Measurements from ENCODE around the gene SMIM26.

DNA sequence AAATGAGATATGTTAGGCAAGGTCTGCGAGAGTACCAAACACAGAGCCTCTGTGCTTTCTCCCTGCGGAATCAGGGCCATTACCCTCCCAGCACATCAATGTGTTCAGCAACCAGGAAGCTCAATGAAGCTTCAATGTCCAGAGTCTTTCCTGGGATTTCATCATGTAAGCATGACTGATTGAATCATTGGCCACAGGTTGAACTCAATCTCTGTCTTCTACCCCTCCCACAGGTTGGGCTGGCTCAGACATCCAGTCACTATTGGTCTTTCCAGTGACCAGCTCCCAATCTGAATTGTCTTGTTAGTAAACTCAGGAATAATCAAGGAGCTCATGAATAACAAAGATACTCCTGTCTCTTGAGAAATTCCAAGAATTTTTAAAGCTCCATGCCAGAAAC lies 17.9 kb downstream of the SMIM26 start:
- TF ChIP-seq, protein P1, sequence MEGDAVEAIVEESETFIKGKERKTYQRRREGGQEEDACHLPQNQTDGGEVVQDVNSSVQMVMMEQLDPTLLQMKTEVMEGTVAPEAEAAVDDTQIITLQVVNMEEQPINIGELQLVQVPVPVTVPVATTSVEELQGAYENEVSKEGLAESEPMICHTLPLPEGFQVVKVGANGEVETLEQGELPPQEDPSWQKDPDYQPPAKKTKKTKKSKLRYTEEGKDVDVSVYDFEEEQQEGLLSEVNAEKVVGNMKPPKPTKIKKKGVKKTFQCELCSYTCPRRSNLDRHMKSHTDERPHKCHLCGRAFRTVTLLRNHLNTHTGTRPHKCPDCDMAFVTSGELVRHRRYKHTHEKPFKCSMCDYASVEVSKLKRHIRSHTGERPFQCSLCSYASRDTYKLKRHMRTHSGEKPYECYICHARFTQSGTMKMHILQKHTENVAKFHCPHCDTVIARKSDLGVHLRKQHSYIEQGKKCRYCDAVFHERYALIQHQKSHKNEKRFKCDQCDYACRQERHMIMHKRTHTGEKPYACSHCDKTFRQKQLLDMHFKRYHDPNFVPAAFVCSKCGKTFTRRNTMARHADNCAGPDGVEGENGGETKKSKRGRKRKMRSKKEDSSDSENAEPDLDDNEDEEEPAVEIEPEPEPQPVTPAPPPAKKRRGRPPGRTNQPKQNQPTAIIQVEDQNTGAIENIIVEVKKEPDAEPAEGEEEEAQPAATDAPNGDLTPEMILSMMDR (IDR thresholded peaks at IDR 0.05), result no peak
- no peak for TF ChIP-seq POLR2A (IDR thresholded peaks at IDR 0.05)

Measured in uterus (tissue), 2 donors.